Panc1 (cell line): ENCODE data around the gene DYRK1A.

Source experiments
- POLR2AphosphoS5 ChIP-seq: IDR thresholded peaks from 2 replicates; pipeline ENCODE4 v1.6.1; 2012; ENCODE audit warnings: mild to moderate bottlenecking, low read depth, low read length, moderate library complexity
- REST ChIP-seq, 2 experiments: IDR thresholded peaks; 2 replicates each; pipeline ENCODE4 v1.6.1; 2011 to 2012; ENCODE audit warnings: low read depth in 2 of 2, control low read depth in 1 of 2, low read length in 1 of 2, mild to moderate bottlenecking in 1 of 2, moderate library complexity in 1 of 2; ENCODE audit not compliant: insufficient read depth in 1 of 2
- SIN3A ChIP-seq: IDR thresholded peaks from 2 replicates; pipeline ENCODE4 v1.6.1; 2012; ENCODE audit warnings: low read depth, mild to moderate bottlenecking, low read length, moderate library complexity, borderline replicate concordance; ENCODE audit not compliant: insufficient read depth
- TF ChIP-seq, protein P1 (sequence below): fragments of 450-650 bp; IDR thresholded peaks from 2 replicates; pipeline ENCODE4 v1.5.1; 2017; ENCODE audit warnings: mild to moderate bottlenecking

GRCh38 chr21:37378700-37379139, 12.1 kb downstream of the DYRK1A start:
- TF ChIP-seq, protein P1, sequence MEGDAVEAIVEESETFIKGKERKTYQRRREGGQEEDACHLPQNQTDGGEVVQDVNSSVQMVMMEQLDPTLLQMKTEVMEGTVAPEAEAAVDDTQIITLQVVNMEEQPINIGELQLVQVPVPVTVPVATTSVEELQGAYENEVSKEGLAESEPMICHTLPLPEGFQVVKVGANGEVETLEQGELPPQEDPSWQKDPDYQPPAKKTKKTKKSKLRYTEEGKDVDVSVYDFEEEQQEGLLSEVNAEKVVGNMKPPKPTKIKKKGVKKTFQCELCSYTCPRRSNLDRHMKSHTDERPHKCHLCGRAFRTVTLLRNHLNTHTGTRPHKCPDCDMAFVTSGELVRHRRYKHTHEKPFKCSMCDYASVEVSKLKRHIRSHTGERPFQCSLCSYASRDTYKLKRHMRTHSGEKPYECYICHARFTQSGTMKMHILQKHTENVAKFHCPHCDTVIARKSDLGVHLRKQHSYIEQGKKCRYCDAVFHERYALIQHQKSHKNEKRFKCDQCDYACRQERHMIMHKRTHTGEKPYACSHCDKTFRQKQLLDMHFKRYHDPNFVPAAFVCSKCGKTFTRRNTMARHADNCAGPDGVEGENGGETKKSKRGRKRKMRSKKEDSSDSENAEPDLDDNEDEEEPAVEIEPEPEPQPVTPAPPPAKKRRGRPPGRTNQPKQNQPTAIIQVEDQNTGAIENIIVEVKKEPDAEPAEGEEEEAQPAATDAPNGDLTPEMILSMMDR: no peak
- TF ChIP-seq REST (IDR thresholded peaks at IDR 0.05; ENCODE audit: insufficient read depth in 1 of 2, low read depth in 2 of 2, low read length in 1 of 2): no peak
- no peak for TF ChIP-seq POLR2AphosphoS5
- TF ChIP-seq SIN3A: no peak
